Epithelial cell of proximal tubule (primary cell): ENCODE data around the gene STK24. TPM values are rescaled to one million over a fixed set of nuclear protein-coding genes. Genes with fewer than 3 reads are reported as not detected.

ENCODE experiments used
- DNase-seq: peaks from one replicate; pipeline ENCODE4 v3.0.0-alpha.2; 2011; ENCODE audit warnings: low read depth
- H3K4me3 ChIP-seq: 2 replicates; pipeline ENCODE4 v1.5.1; 2011; ENCODE audit warnings: low read depth, mild to moderate bottlenecking, low read length
- total RNA-seq: library from RNA; depleted of rRNA; stranded (reverse); fragments of >200 nt; gene quantifications from 2 replicates; pipeline ENCODE4 v1.2.3, GENCODE V29; 2015
- TF ChIP-seq, protein P1 (sequence below): conservative IDR thresholded peaks from 2 replicates; pipeline ENCODE4 v1.5.1; 2012; ENCODE audit warnings: low read depth, mild to moderate bottlenecking, low read length

STK24 gene
- total RNA-seq, 1 donor from 2014 or later: 115 TPM

DNA sequence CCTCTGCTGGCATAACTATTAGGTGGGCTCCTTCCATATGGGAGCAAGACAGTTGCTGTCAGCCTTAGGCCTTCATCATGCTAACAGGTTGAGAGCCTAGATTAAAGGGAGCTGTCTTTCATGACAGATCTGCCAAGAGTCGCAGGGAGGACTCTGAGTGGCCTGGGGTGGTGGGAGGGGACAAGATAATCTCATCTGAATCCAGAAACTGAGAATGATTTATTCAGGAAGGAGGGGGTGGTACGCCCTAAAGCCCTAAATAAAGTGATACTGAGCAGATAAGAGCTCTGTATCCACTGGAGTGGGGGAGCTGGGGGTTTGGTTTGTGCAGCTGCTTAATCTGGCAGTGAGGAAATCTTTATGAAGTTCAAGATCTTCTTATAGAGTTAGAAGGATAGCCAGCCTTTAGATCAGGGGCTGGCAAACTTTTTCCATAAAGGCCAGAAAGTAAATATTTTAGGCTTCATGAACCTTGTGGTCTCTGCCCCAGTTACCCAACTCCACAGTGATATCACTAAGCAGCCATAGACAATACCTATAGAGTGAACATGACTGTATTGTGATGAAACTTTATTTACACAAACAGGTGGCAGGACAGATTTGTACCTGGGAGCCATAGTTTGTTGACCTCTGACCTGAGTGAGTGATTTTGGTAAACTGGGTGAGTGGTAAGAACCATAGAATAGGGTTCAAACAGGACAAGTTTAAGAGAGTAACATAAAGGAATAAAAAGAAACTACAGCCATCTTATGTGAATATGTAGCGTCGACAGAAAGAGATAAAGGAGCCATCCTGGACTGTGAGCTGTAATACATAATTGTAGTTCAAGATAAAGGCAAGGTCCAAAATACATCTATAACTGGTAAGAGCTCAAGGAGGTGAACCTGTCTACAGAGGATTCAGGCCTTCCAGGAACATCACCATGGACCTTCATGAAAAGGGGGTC, 9.8 kb upstream of the STK24 start:
- TF ChIP-seq, protein P1, sequence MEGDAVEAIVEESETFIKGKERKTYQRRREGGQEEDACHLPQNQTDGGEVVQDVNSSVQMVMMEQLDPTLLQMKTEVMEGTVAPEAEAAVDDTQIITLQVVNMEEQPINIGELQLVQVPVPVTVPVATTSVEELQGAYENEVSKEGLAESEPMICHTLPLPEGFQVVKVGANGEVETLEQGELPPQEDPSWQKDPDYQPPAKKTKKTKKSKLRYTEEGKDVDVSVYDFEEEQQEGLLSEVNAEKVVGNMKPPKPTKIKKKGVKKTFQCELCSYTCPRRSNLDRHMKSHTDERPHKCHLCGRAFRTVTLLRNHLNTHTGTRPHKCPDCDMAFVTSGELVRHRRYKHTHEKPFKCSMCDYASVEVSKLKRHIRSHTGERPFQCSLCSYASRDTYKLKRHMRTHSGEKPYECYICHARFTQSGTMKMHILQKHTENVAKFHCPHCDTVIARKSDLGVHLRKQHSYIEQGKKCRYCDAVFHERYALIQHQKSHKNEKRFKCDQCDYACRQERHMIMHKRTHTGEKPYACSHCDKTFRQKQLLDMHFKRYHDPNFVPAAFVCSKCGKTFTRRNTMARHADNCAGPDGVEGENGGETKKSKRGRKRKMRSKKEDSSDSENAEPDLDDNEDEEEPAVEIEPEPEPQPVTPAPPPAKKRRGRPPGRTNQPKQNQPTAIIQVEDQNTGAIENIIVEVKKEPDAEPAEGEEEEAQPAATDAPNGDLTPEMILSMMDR: no peak
- no peak overlapping the region for H3K4me3 ChIP-seq
- DNase-seq: no peak

DNA sequence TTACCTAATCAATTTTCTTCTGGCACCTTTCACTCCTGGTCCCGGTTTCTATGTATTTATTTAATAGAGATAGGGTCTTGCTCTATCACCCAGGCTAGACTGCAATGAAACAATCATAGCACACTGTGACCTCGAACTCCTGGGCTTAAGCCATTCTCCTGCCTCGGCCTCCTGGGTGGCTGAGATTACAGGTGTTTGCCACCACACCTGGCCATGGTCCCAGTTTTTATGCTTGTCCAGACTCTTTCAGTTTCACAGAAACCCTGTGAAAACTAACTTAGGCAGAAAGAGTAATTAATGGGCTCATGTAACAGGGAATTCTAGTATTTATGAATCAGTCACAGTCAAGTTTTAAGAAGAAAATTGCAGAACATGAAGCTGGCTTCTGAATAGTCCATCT, 9.0 kb upstream of the STK24 start:
- H3K4me3 ChIP-seq: no peak overlapping the region
- no peak for DNase-seq
- TF ChIP-seq, protein P1: no peak

DNA sequence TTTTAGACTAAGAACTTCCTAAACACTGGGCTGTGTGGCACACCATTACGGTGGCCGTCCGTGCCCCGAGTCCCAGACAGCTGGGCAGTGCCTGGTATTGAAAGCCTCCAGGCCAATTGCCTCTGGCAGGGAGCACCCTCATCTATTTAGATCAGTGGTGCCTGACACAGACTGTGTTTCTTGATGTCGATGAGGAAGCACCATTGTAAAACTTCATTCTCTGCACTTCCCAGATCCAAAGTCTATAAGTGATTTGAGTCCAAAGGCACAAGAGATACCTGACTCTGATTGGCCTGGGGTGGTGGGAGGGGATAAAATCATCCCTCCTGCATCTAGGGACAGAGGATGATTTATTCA, 8.5 kb upstream of the STK24 start:
- no peak for DNase-seq
- TF ChIP-seq, protein P1: no peak
- H3K4me3 ChIP-seq: no peak overlapping the region

DNA sequence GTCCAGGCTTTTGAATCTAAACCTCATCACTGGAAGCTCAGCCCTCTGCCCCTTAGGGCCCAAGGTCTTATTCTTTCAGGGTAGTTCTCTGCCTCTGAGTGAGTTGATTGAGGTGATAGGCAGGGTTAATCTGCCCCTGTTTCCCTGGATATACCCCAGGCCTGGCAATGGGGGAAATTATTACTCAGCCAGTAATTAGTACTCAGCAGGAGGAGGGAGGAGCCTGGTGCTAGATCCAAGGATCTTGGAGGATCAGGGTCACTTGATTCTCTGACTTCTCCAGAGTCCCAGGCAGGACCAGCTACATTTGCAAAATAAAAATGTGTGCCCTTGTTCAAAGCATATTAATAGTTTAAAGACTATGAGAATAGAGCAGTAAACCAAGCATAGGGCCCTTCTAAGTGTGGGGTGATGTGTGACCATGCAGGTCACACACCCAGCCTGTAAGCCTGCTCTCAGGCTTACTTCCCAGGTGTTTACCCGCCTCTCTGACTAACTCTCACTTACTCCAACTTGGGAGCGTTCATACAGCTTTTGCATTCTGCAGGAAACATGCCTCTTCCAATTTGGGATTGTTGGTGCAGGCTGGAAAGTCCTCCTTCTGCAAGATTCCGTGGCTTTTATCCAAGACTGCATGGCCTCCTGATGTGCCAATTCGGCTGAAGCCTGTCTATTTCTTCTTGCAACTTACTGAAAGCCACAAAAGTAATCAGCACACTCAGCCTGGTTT, 7.9 kb upstream of the STK24 start:
- H3K4me3 ChIP-seq: no peak overlapping the region
- TF ChIP-seq, protein P1: no peak
- no peak for DNase-seq

DNA sequence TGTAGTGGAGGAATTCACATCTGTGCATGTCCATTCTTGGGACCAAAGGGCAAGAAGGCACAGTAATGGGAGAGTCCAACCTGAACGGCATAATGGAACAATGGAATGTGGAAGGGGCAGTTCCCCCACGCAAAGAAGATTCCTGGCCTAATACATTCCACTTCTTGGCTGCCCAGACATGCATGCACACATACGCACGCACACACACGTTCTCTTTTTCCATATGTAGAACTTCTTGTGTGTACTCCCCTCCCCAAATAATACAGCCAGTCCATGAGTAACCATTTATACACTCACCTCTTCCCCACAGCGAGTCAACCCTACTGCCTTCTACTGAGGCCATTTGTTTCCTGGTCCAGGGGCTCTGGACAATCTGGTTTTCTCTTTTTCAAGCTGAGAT, 6.0 kb upstream of the STK24 start:
- H3K4me3 ChIP-seq: no peak overlapping the region
- TF ChIP-seq, protein P1: no peak
- no peak for DNase-seq

DNA sequence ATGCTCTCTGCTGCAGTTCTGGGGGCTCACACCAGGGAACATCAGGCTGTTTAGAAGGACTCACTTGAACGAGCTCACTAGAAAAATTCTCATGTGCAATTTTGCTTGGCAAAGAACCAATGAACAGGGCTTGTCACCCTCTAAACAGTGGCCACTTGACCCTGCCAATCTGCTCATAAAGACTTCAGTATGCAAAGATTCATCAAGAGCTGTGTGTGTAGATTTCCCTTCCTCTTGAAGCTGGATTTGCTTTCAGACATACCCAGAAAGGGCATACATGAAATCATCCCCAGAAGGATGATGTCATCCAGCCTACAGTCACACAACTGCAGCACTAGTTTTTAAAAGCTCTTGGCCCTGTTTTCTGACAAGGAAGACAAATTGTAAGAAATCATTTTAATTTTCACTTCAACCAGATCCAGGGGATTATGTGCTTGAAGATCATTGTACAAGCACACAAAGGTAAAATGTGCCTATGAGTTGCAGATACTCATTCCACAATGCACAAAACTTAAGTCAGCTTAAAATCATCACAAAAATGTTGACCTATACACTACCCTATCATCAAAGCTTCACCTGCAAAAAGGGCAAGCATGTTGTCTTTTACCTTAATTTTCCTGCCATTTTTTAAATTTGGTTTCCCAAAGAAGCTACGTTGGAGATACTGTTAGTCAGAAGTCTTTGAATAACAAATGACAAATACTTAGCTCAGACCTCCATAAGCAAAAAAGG, 5.2 kb upstream of the STK24 start:
- DNase-seq: no peak
- H3K4me3 ChIP-seq: no peak overlapping the region
- TF ChIP-seq, protein P1: no peak
